GM19452 (cell line): ENCODE data around the gene PHC3.

Experiments
- ATAC-seq: cut with Tn5 transposase; IDR thresholded peaks from one replicate; pipeline ENCODE4 v1.9.1; 2021; ENCODE audit not compliant: unreplicated experiment

Gene PHC3

DNA sequence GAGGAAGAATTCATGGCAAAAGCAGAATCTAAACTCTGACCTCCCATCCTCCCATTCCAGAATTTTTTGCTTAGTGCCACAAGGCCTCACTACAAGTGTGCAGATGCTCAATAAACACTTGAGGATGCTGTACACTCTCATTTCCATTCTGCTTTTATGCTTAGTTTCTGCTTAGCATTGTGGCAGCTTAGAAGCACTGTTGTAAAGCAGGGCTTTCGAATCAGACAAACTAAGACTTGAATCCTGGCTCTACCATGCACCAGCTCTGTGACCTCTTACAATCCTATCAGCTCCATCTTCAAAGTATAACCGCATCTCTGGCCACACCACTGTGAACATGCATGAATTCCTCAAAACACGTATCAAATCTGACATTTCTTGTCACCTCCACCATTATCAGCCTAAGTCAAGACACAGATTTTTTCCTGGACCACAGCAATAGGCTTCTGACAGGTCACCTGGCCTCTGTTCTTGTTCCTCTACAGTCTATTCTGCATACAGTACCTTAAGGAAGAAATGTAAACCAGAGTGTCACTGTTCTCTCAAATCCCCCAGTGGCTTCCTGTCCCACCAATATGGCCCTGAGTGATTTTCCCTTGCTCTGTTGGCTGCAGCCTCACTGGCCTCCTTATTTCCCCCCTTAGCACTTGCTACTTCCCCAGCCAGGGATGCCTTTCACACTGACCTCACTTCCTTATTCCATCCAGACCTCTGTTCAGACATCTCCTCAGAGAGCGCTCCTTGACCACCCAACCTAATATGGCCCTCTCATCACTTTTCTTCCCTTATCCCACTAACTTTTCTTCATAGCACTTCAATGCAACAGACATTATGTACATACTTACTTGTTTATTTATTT lies 8.1 kb upstream of the PHC3 start:
- ATAC-seq: peak; percentile 22

DNA sequence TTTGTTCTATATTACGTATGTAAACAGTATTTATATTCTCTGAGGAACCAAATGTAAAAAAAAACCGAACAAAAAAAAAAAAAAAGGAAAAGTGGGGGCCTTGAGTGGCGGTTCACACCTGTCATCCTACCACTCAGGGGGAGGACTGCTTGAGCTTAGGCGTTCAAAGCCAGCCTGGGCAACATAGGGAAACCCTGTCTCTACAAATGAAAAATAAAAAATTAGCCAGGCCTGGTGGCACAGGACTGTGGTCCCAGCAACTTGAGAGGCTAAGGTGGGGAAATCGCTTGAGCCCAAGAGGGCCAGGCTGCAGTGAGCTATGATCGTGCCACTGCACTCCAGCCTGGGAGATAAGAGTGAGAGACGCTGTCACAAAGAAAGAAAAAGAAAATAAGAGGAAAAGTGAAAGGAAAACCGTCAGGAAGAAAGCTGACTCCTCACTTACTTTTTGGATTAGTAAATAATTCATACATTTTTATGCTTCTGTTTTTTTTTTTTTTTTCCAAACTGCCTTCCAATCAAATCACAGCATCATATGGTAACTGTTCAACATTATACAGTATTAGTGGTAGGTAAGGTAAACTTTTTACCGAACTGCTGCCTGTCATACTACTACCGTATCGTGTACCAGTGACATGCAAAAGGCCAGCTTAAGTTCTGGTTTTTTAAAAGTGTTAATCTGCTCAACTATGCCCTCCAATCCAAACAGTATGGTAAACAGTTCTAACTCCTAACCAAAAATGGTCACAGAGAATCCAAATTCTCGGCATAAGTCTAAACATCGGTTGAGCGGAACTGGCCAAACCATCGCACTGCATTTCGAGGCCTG lies 1.2 kb downstream of the PHC3 start:
- peak; percentile 18 for ATAC-seq

DNA sequence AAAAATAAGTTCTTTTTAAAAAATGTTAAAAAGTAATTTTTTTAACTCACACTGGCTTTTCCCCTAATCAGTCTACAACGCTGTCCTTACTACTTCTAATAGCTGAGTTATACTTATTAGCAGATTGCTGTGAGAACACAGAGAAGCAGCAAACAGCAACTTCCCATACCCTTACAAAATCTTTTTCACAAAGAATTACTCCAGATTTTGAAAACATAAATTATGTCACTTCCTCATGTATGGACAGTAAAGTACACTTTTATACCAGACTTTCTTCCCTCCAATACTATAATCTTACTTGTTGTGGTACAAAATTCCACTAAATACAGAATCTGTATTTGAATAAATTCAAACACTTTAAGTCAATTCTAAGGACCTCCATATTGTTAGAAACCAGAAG lies 2.1 kb downstream of the PHC3 start:
- ATAC-seq: no peak

DNA sequence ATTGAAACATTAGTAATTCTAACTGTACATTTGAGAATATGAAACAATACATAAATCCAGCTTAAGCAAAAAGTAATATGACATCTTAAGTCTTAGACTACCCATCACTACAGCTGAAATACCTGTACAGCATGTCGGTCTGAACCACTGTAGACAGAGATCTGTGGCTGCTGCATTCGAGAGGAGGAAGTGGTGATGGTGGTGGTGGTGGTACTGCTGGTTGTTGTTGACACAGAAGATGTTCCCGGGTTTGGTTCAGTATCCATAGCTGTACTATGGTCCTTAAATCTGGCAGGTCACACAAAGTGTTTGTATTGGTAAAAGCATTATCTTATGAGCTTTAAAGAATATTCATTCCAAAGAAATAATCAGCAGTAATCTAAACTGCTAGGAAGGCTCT lies 2.9 kb downstream of the PHC3 start:
- peak; percentile 25 for ATAC-seq

DNA sequence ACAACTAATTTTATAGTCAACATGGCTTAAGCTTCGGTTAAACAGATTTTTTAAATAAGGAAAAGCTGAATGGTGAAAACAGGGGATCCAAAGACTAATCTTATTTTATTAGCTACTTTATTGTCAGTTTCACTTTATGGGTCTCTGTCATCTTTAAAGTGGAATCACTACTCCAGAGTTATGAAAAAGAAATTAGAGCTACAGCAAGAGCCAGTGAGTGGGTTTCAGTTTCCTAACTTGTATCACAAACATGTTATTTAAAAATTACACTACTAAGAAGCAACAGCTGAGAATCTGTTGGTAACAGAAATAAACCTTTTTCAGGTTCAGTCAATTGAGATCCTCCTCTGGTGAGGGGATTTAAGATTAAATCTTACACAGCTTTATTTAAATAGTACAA lies 10.0 kb downstream of the PHC3 start:
- peak; percentile 64 for ATAC-seq

DNA sequence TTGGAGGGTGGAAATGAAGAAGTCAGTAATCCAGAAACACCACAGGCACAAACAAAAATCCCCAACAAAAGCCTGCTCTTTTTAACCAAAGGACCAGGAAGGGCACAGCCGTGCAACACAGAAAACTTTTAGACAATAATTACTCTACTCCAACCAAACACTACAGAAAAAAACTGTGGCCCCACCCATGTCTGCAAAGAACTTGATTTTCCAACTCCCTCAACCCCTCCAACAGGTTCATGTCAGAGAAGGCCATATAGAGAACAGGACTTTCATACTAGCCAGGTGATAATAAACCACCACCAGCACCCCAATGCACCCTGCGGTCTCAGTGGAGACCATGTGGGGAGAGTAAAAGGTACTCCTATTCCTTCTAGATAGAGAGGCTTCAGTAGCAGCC lies 16.8 kb downstream of the PHC3 start:
- no peak for ATAC-seq

DNA sequence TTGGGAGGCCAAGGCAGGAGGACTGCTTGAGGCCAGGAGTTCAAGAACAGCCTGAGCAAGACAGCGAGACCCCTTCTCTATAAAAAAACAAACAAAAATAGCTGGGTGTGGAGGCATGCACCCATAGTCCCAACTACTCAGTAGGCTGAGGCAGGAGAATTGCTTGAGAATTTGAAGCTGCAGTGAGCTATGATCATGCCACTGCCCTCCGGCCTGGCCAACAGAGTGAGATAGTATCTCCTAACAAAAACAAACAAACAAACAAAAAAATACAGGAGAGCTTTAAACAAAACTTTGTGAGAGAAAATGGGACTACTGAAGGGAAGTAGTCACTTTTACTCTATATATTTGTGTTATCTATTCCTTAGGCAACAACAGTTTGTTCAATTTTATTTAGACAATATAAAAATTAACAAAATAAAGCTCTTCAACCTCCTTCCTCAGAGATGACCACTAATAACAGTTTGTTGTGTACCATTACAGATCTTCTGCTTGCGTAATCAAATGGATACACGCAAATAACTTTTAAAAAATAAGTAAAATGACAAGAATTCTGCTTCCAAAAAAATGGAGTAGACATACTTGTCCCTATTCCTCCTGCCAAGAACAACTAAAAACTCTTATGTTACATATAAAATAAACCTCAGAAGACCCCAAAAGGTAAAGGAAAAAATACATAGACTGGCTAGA lies 17.4 kb downstream of the PHC3 start:
- ATAC-seq: no peak

DNA sequence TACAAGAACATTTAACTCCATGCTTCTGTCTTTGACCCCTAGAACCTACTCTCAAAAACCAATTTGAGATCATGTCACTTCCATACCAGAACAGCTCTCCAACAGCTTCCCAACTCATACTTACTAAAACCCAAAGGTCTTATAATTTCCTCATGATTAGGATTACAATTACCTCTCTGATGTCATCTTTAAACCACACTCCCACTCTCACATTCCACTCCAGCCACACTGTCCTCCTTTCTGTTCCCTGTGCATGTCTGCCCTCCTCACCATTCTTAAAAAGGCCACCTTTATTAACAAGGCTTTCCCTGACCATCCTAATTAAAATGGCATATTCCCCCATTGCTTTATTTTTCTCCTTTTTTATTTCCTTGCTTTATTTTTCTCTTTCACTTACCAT lies 18.9 kb downstream of the PHC3 start:
- no peak for ATAC-seq

DNA sequence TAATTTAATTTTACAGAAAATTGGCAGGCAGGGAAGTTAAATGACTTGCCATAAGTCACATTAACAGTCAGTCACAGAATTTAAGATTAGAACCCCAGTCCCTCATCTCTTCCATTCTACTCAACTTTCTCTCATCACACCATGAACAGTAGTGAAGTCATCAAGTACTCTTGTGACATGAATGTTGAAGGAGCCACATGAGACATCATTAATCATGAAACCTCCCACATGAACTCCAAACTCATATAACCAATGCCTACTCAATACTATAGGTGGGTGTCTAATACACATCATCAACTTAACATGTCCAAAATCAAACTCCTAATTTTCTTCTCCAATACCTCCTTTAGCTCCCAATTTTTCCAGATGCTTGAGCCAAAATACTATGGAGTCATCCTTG lies 19.5 kb downstream of the PHC3 start:
- ATAC-seq: no peak

DNA sequence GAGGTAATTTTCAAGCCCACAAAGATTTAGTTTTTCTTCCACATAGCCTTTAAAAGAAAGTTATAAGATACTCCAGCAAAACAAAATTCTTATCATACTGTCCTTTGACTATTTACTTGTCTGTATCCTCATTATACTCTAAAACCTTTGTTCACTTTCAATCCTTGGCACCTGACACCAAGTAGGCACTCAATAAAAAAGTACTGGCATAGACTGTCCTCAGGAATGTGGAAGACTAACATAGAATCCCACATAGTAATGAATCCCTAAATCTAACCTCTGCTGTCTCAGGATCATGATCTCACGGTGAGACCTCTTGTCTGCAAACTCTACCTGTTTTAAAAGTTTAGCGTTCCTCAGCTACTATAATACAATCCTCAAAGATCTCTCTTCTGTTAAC lies 21.6 kb downstream of the PHC3 start:
- ATAC-seq: no peak

DNA sequence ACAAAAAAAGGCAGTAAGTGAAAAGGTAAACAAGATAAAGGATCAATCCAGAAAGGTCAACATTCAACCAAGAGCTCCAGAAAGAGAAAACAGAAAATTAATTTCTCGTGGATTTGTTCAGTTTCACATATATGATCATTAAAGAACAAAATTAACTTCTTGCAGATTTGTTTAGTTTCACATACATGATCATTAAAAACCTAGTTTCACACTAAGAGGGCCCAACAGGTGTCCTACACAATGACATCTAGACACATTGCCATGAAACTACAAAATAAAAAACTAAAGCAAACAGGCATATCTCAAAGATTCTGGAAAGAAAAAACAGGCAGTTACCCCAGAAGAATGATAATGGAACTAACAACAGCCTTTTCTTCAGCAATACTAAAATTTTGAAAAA lies 22.1 kb downstream of the PHC3 start:
- ATAC-seq: no peak

DNA sequence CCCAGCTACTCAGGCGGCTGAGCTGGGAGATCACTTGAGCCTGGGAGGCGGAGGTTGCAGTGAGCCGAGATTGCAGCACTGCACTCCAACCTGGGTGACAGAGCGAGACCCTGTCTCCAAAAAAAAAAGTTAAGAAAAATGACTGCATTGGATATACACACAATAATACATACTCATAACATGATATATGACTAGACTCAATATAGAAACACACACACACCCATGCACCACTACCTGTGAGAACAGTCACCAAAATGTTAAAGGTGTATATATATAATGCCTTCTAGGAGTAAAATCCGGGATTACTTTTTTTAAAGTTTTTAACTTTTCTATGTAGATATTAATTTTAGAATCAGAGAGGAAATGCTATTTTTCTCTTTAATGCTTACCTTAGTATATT lies 25.9 kb downstream of the PHC3 start:
- no peak for ATAC-seq

DNA sequence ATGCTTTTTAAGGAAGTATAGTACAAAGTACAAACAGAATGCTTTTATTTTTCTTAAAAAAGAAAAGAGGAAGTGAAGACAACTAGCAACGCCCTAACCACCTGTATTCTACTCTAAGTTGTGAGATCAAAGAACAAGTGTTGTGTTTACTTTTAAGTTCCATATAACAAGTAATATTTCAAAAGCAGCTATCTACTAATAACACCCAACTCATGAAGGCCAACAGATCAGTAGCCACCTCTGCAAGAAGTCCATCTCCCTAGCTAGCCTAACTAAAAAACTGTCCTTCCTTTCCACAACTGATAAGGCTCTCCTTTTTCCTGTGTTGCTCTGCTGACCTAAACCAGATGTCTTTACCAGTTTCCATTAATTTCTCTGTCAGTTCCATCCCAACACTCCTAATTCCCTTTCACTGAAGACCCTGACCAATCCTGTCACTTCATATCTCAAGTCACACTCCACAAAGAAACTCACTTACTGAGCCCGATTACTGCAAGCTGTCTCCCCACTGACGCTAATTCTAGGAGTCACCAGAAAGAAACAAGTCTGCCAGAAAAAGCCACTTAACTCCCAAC lies 26.9 kb downstream of the PHC3 start:
- ATAC-seq: peak; percentile 95

DNA sequence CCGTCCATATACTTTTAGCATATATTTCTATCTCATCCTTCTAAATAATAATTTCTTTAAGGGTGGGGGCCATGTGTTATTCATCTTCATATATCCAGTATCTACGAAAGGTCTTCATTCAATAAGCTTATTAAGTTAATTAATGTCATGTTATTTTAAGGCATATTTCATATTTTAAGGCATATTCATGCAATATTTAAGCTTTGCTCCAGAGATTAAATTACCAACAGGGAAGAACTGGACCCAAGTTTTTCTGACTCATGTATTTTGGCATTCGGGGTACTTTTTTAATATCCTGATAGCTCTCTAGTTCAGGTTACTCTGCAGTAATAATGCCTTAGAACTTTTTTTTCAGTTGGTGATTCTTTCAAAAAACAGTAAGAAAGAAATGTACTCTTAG lies 27.4 kb downstream of the PHC3 start:
- peak; percentile 25 for ATAC-seq

DNA sequence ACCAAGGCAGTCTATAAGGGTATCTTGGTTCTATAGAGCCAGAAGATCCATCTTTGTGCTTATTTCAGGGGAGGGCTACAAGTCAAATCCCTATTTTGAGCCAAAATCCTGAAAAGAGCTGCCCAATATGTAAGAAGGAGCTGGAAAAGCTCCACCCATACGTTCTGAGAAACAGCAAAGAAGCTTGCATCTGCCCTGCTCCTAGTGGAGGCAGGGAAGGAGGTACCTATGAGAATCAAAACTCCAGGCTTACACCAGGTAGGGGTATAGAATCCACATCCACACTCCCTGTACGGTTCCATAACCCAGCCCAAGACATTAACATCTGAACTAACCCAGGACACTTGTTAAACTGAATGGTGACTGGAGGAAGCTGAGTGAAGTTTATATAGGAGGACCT lies 30.0 kb downstream of the PHC3 start:
- ATAC-seq: no peak

DNA sequence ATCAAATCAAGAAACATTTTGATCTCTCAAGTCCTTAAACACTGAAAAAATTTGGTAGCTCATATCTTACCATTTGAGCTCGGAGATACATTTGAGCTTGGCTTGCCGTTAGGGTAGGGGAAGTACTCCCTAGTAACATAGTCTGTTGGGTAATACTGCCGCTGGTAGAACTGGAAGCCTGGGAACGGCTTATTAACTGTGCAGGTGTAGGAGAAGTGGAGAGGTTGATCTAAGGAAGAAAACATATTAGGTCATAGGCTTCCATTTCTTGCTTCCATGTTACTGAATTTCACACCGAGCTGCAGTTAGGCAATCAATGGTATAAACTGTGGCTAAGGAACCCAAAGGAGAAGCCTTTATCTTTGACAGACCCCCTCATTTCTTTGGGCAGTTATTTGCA lies 32.5 kb downstream of the PHC3 start:
- ATAC-seq: no peak

DNA sequence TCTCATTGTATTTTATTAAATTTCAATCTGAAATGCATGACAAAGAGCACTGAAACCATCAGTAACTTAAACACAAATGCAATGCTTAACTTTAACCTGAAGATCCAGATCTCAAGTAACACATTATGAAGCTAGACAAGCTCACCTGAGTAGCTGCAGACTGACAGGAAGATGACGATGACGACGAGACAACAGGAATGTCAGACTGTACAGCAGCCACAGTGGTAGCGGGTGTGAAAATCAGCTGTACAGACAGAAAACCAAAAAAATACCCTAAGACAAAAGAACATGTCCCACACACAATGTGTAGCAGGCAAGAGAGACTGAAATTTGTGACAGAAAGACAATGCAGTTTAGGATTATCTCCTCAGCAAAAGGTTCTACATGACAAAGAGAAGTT lies 36.3 kb downstream of the PHC3 start:
- no peak for ATAC-seq

DNA sequence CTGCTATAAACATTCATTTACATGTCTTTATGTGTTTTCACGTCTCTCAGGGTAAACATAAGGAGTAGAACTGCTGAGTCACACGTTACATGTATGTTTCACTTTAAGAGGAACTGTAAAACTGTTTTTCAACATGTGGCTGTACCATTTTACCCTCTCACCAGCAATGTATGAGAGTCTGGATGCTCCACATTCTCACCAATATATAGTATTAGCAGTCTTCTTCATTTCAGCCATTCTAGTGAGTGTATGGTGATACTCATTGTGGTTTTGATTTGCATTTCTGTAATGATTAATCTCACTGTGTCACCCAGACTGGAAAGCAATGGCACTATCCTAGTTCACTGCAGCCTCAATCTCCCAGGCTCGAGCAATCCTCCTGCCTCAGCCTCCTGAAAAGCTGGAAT lies 37.1 kb downstream of the PHC3 start:
- peak; percentile 97 for ATAC-seq

DNA sequence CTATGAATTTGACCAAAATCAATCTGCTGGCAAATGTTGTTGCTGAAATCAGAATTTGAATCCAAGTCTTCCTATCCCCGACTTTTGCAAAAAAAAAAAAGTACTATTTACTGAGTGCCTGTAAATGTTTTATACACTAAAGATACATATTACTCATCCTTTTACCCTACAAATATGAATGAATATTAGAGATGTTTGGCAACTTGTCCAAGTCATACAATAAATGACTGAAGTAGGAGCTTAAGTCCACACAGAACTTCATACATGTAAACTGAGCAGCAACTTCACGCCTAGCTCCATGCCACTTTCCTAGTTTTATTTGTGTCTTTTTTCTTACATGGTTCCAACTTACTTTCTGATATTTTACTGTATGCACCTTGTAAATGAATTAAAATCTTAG lies 39.2 kb downstream of the PHC3 start:
- no peak for ATAC-seq

DNA sequence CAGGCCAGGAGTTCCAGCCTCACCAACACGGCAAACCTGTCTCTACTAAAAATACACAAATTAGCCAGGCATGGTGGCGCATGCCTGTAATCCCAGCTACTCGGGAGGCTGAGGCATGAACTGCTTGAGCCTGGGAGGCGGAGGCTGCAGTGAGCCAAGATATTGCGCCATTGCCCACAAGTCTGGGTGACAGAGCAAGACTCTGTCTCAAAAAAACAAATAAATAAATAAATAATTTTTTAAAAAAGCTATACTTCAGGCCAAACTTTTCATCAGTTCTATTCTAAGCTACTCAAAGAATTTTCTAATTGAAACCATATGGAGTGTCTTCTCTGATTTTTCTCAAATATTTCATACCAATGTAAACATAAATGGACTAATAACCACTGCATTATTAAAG lies 43.5 kb downstream of the PHC3 start:
- no peak for ATAC-seq

DNA sequence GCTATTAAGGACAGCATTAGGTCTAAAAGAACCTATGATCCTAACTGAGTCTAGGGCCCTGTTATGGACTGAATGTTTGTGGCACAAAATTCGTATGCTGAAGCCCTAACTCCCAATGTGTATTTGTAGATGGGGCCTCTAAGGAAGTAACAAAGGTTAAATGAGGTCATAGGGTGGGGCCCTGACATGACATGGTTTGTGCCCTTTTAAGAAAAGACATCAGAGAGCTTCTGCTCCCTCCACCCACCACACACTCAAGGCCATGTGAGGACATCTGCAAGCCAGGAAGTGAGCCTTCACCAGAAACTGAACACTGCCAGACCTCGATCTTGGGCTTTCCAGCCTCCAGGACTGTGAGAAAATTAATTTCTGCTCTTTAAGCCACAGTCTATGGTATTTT lies 49.2 kb downstream of the PHC3 start:
- ATAC-seq: no peak
